K562 (cell line): Measurements from ENCODE around the gene ZNF146. TPM values are rescaled to one million over a fixed set of nuclear protein-coding genes. Genes with fewer than 3 reads are reported as not detected.

Experiments used
- ATAC-seq: fragments of 200-7000 bp; cut with Tn5 transposase; 3 replicates; pipeline ENCODE4 v1.9.1; 2020; ENCODE audit warnings: moderate library complexity
- BruUV-seq: library from RNA; stranded (reverse); fragments of 400-500 nt; replicated peaks from 2 replicates; lab custom pipeline; 2021; lab: Mats Ljungman, UMichigan
- CTCF ChIA-PET: fragments of 300-600 bp; formaldehyde crosslinking; extraction: SDS; loops from one replicate; lab custom pipeline; 2021; ENCODE audit warnings: low intra/inter-chr PET ratio; lab: Yijun Ruan, JAX
- POLR2A ChIA-PET: fragments of 300-600, 350-650 bp; sonication (Branson Sonifier 250); formaldehyde crosslinking; extraction: SDS; loops from one replicate; lab custom pipeline; 2021; ENCODE audit warnings: antibody characterized with exemption, inconsistent platforms; lab: Yijun Ruan, JAX
- DNase-seq, 4 experiments: peaks; one replicate each; pipeline versions ENCODE4 v3.0.0 to v3.0.0-alpha.2; 2011 to 2018; ENCODE audit warnings: low spot score in 3 of 4, mixed read lengths in 3 of 4; ENCODE audit errors: extremely low read depth in 1 of 4
- FAIRE-seq: peaks from 2 replicates; lab custom pipeline; 2011; peaks lifted over from hg19 to GRCh38; lab: Jason Lieb, UNC
- H2AFZ ChIP-seq: 2 replicates; pipeline ENCODE4 v1.6.0; 2011; ENCODE audit warnings: low read depth, low read length, control low read depth, inconsistent platforms
- H3K27ac ChIP-seq: fragments of 200-600 bp; 3 replicates; pipeline ENCODE4 v1.8.0; 2011; ENCODE audit warnings: low read depth, mild to moderate bottlenecking, control low read depth, inconsistent platforms, low read length, moderate library complexity, mixed read lengths; ENCODE audit errors: extremely low read depth
- H3K27me3 ChIP-seq, 2 experiments: fragments of 300-600 bp in 1 of 2; 2 replicates in 1 of 2; 3 replicates in 1 of 2; pipeline versions ENCODE4 v1.6.0 to v1.8.0; 2011; ENCODE audit warnings: inconsistent platforms in 2 of 2, low read length in 2 of 2, mild to moderate bottlenecking in 1 of 2, mixed read lengths in 1 of 2, moderate library complexity in 1 of 2; ENCODE audit not compliant: control insufficient read depth in 2 of 2, insufficient read depth in 2 of 2
- H3K36me3 ChIP-seq: fragments of 300-600 bp; 3 replicates; pipeline ENCODE4 v1.8.0; 2011; ENCODE audit warnings: mild to moderate bottlenecking, low read length, inconsistent platforms; ENCODE audit not compliant: control insufficient read depth, insufficient read depth
- H3K4me1 ChIP-seq, 2 experiments: fragments of 200-600 bp in 1 of 2; replicated peaks in 1 of 2; 2 replicates in 1 of 2; 3 replicates in 1 of 2; pipeline versions ENCODE4 v1.5.1 to v1.8.0; 2011; ENCODE audit warnings: inconsistent platforms in 2 of 2, low read length in 2 of 2, mild to moderate bottlenecking in 1 of 2, mixed read lengths in 1 of 2, moderate library complexity in 1 of 2; ENCODE audit not compliant: control insufficient read depth in 2 of 2, insufficient read depth in 2 of 2
- H3K4me2 ChIP-seq: 2 replicates; pipeline ENCODE4 v1.6.1; 2011; ENCODE audit warnings: low read length, control low read depth, inconsistent platforms, mixed read lengths; ENCODE audit not compliant: insufficient read depth
- H3K4me3 ChIP-seq: fragments of 200-600 bp; sonication (generic), shearing (Covaris generic); 2 replicates; pipeline ENCODE4 v1.5.1; 2016; ENCODE audit warnings: control low read depth, inconsistent platforms
- H3K79me2 ChIP-seq: fragments of 200-600 bp; 3 replicates; pipeline ENCODE4 v1.8.0; 2011; ENCODE audit warnings: low read length, inconsistent platforms; ENCODE audit not compliant: control insufficient read depth, insufficient read depth
- H3K9ac ChIP-seq, 2 experiments: 2 replicates each; pipeline versions ENCODE4 v1.6.0 to v1.6.1; 2011; ENCODE audit warnings: low read depth in 2 of 2, low read length in 2 of 2, control low read depth in 1 of 2, inconsistent platforms in 1 of 2, mild to moderate bottlenecking in 1 of 2, mixed read lengths in 1 of 2; ENCODE audit not compliant: insufficient read depth in 1 of 2
- H3K9me1 ChIP-seq: one replicate; pipeline ENCODE4 v1.6.0; 2011; ENCODE audit warnings: inconsistent platforms, mild to moderate bottlenecking, low read length, moderate library complexity; ENCODE audit not compliant: control insufficient read depth, insufficient read depth
- H3K9me3 ChIP-seq: replicated peaks from 2 replicates; pipeline ENCODE4 v1.5.1; 2011; ENCODE audit warnings: low read depth, low read length, inconsistent platforms; ENCODE audit not compliant: control insufficient read depth, insufficient read depth
- H4K20me1 ChIP-seq: replicated peaks from 2 replicates; pipeline ENCODE4 v1.6.1; 2011; ENCODE audit warnings: low read length, inconsistent platforms, mixed read lengths; ENCODE audit not compliant: control insufficient read depth, insufficient read depth
- ARID2 ChIP-seq: fragments of 450-650 bp; IDR thresholded peaks from 2 replicates; pipeline ENCODE4 v1.6.1; 2017; ENCODE audit warnings: antibody characterized with exemption, mild to moderate bottlenecking
- BMI1 ChIP-seq: fragments of 150-350 bp; IDR thresholded peaks from 2 replicates; pipeline ENCODE4 v1.6.1; 2014; ENCODE audit warnings: low read length
- ESRRB ChIP-seq: fragments of 250-450 bp; sonication (Bioruptor Pico); IDR thresholded peaks from 2 replicates; pipeline ENCODE4 v1.5.0; 2020; ENCODE audit warnings: mild to moderate bottlenecking, moderate library complexity, borderline replicate concordance
- JUND ChIP-seq, 2 experiments: IDR thresholded peaks; 2 replicates in 1 of 2; 3 replicates in 1 of 2; pipeline ENCODE4 v1.6.1; 2011; ENCODE audit warnings: borderline replicate concordance in 2 of 2, low read depth in 2 of 2, low read length in 2 of 2, improper control_type of control experiment in 1 of 2, missing biosample characterization in 1 of 2, missing genetic modification characterization in 1 of 2, missing genetic modification reagents in 1 of 2
- PHF8 ChIP-seq: fragments of 200-600 bp; sonication (generic); IDR thresholded peaks from 2 replicates; pipeline ENCODE4 v1.6.1; 2012; ENCODE audit warnings: mixed run types, mild to moderate bottlenecking, inconsistent platforms, low read length, moderate library complexity, borderline replicate concordance
- PPARD ChIP-seq: fragments of 250-450 bp; sonication (Bioruptor Pico); IDR thresholded peaks from 2 replicates; pipeline ENCODE4 v1.8.0; 2022; ENCODE audit warnings: inconsistent platforms, mild to moderate bottlenecking, moderate library complexity
- SOX6 ChIP-seq: fragments of 450-650 bp; IDR thresholded peaks from 2 replicates; pipeline ENCODE4 v1.6.1; 2014; ENCODE audit warnings: mild to moderate bottlenecking
- ZNF134 ChIP-seq: fragments of 250-450 bp; sonication (Bioruptor Pico); conservative IDR thresholded peaks from 2 replicates; pipeline ENCODE4 v1.4.0; 2020
- ZNF146 ChIP-seq: IDR thresholded peaks from one replicate; pipeline ENCODE4 v1.6.1; 2018; ENCODE audit warnings: missing compliant biosample characterization; ENCODE audit not compliant: unreplicated experiment
- WGBS: fragments of 100-300 bp; shearing (Covaris generic); methylation state at CpG from one replicate; pipeline ENCODE4 v1.1.6; 2016; ENCODE audit warnings: low coverage, mixed read lengths; ENCODE audit not compliant: insufficient coverage; ENCODE audit errors: missing lambda C conversion rate; 5-methylcytosine and 5-hydroxymethylcytosine counted together
- in situ Hi-C: fragments of 300-500 bp; cut with MboI; formaldehyde crosslinking; loops from 4 replicates; pipeline ENCODE4 v1.15.0; 2018; ENCODE audit warnings: inconsistent platforms, mixed read lengths
- intact Hi-C: fragments of 100-400 bp; cut with micrococcal nuclease; formaldehyde crosslinking; loops from 2 replicates; pipeline ENCODE4 v1.14.2; 2022
- polyA plus RNA-seq, 8 experiments: library from polyadenylated mRNA; depleted of rRNA in 4 of 8; stranded (reverse) in 5 of 8; unstranded in 3 of 8; fragments of >200 nt; fragmentation: Nextera tagmentation in 2 of 8; fragmentation: Illumina TruSeq in 1 of 8; extraction: Ambion mirVana in 2 of 8; extraction: Trizol in 1 of 8; gene quantifications; 2 replicates each; pipeline versions ENCODE4 v1.2.1 to v1.2.3, GENCODE V29; 2011 to 2014; ENCODE audit warnings: inconsistent platforms in 1 of 8, missing spikeins in 1 of 8
- total RNA-seq, 7 experiments: library from RNA; depleted of rRNA in 6 of 7; stranded (reverse); fragments of >200 nt in 6 of 7; fragmentation: Illumina TruSeq in 2 of 7; extraction: Trizol in 2 of 7; gene quantifications; 2 replicates each; pipeline versions ENCODE4 v1.2.1 to v1.2.3, GENCODE V29; 2011 to 2021; ENCODE audit warnings: low replicate concordance in 1 of 7
- TF ChIP-seq, protein P1 (sequence below): fragments of 250-450 bp; sonication (Bioruptor Pico); IDR thresholded peaks from 2 replicates; pipeline ENCODE4 v1.4.0; 2020; ENCODE audit warnings: mild to moderate bottlenecking, moderate library complexity, borderline replicate concordance
- TF ChIP-seq, protein P2 (sequence below): fragments of 450-650 bp; formaldehyde crosslinking; IDR thresholded peaks from 2 replicates; pipeline ENCODE4 v1.4.0; 2020; ENCODE audit warnings: mild to moderate bottlenecking, moderate library complexity
- TF ChIP-seq, protein P3 (sequence below): fragments of 250-450 bp; sonication (Bioruptor Pico); IDR thresholded peaks from 2 replicates; pipeline ENCODE4 v1.8.0; 2021; ENCODE audit warnings: borderline replicate concordance, mild to moderate bottlenecking, moderate library complexity; ENCODE audit not compliant: poor library complexity, severe bottlenecking
- TF ChIP-seq, protein P4 (sequence below): IDR thresholded peaks from 2 replicates; pipeline ENCODE4 v1.6.1; 2016; ENCODE audit warnings: missing genetic modification characterization, missing compliant biosample characterization

The ZNF146 gene
- total and polyA plus RNA-seq, 9 of the 15 experiments (the other 6 are each of a cell fraction or from before 2014, with no cell fraction given): 36.2 to 195 (median 116) TPM

DNA sequence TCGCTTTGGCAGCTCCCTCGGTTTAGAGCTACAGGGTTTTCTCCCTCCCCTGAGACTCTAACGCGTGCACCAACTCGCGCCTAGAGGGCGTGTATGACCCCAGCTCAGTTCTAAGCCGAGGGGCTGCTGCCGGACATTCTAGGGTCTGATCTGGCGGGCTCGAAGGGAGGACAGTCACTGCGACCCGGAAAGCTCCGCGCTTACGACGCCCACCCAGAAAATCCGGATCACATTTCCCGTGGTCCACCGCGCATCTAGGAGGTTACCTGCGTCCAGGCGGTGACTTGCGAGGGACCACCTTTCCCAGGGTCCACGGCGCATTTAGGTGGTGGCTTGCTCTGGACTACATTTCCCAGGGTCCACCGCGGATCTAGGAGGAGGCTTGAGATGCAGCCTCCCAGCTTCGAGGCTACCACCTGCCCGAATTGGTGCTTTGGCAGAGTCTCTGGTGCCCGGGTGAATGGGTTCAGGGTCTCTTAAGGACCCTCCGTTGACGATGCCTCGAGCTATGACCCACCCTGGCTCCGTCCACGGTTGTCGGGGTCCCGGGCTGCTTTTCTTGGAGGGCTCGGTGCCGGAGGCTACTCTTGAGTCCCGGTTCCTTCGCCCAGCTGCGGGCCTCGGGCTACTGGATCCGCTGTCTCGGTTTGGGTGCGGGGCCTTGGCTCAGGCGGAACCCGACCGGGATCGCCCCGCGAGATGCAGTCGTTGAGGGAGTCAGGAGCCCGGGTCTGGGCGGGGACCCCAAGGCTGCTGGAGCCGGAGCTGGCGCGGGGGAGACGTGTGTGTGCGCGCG, 30.5 kb downstream of the ZNF146 start:
- in situ Hi-C loops: no loop called here
- ChIA-PET POLR2A (no interaction called here), CTCF (no interaction called here)
- Histone ChIP-seq H3K27me3 (no peaks in the 10 kb centered on the region), H3K4me1 (peaks cover 0 to 4% of the 10 kb centered on the region in 2 experiments; a peak in 1 of 5 replicates), H4K20me1 (no peaks in the 10 kb centered on the region), H3K9me3 (peaks cover 2% of the 10 kb centered on the region; the same call in 1 of the 2 replicates), H2AFZ (no peak overlapping the region), H3K36me3 (no peaks in the 10 kb centered on the region), H3K79me2 (no peaks in the 10 kb centered on the region), H3K4me2 (no peak overlapping the region), H3K9me1 (no peaks in the 10 kb centered on the region), H3K27ac (no peak overlapping the region), H3K9ac (no peak overlapping the region)
- 68% methylated on average over 39 of the region's 63 CpGs for WGBS
- BruUV-seq: no TSS peak
- no peak for DNase-seq
- TF ChIP-seq, protein P1, sequence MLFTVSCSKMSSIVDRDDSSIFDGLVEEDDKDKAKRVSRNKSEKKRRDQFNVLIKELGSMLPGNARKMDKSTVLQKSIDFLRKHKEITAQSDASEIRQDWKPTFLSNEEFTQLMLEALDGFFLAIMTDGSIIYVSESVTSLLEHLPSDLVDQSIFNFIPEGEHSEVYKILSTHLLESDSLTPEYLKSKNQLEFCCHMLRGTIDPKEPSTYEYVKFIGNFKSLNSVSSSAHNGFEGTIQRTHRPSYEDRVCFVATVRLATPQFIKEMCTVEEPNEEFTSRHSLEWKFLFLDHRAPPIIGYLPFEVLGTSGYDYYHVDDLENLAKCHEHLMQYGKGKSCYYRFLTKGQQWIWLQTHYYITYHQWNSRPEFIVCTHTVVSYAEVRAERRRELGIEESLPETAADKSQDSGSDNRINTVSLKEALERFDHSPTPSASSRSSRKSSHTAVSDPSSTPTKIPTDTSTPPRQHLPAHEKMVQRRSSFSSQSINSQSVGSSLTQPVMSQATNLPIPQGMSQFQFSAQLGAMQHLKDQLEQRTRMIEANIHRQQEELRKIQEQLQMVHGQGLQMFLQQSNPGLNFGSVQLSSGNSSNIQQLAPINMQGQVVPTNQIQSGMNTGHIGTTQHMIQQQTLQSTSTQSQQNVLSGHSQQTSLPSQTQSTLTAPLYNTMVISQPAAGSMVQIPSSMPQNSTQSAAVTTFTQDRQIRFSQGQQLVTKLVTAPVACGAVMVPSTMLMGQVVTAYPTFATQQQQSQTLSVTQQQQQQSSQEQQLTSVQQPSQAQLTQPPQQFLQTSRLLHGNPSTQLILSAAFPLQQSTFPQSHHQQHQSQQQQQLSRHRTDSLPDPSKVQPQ (CRISPR knock-in tag): no peak
- no peak for TF ChIP-seq ESRRB
- TF ChIP-seq BMI1: no peak
- no peak for TF ChIP-seq ZNF146 (CRISPR knock-in tag)
- TF ChIP-seq, protein P2, sequence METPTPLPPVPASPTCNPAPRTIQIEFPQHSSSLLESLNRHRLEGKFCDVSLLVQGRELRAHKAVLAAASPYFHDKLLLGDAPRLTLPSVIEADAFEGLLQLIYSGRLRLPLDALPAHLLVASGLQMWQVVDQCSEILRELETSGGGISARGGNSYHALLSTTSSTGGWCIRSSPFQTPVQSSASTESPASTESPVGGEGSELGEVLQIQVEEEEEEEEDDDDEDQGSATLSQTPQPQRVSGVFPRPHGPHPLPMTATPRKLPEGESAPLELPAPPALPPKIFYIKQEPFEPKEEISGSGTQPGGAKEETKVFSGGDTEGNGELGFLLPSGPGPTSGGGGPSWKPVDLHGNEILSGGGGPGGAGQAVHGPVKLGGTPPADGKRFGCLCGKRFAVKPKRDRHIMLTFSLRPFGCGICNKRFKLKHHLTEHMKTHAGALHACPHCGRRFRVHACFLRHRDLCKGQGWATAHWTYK (CRISPR knock-in tag): no peak
- TF ChIP-seq, protein P3, sequence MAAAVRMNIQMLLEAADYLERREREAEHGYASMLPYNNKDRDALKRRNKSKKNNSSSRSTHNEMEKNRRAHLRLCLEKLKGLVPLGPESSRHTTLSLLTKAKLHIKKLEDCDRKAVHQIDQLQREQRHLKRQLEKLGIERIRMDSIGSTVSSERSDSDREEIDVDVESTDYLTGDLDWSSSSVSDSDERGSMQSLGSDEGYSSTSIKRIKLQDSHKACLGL (CRISPR knock-in tag): no peak
- no peak for TF ChIP-seq ZNF134
- no peak for TF ChIP-seq PPARD (CRISPR knock-in tag)
- TF ChIP-seq PHF8: no peak
- TF ChIP-seq, protein P4, sequence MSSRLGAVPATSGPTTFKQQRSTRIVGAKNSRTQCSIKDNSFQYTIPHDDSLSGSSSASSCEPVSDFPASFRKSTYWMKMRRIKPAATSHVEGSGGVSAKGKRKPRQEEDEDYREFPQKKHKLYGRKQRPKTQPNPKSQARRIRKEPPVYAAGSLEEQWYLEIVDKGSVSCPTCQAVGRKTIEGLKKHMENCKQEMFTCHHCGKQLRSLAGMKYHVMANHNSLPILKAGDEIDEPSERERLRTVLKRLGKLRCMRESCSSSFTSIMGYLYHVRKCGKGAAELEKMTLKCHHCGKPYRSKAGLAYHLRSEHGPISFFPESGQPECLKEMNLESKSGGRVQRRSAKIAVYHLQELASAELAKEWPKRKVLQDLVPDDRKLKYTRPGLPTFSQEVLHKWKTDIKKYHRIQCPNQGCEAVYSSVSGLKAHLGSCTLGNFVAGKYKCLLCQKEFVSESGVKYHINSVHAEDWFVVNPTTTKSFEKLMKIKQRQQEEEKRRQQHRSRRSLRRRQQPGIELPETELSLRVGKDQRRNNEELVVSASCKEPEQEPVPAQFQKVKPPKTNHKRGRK (tag): no peak
- TF ChIP-seq JUND (IDR thresholded peaks at IDR 0.05; ENCODE audit: borderline replicate concordance, low read depth, low read length): no peak
- no peak for TF ChIP-seq JUND (tag; IDR thresholded peaks at IDR 0.05; ENCODE audit: borderline replicate concordance, low read depth, low read length)
- TF ChIP-seq ARID2: no peak
- no peak for TF ChIP-seq SOX6
- TF ChIP-seq, all 486 proteins: peak for 0
- FAIRE-seq (no peak), ATAC-seq (no peak)
- H3K4me3 ChIP-seq: no peak overlapping the region
- intact Hi-C loops: no loop called here
